ENCODE measurements around the gene LPIN3.

LPIN3 gene

DNA sequence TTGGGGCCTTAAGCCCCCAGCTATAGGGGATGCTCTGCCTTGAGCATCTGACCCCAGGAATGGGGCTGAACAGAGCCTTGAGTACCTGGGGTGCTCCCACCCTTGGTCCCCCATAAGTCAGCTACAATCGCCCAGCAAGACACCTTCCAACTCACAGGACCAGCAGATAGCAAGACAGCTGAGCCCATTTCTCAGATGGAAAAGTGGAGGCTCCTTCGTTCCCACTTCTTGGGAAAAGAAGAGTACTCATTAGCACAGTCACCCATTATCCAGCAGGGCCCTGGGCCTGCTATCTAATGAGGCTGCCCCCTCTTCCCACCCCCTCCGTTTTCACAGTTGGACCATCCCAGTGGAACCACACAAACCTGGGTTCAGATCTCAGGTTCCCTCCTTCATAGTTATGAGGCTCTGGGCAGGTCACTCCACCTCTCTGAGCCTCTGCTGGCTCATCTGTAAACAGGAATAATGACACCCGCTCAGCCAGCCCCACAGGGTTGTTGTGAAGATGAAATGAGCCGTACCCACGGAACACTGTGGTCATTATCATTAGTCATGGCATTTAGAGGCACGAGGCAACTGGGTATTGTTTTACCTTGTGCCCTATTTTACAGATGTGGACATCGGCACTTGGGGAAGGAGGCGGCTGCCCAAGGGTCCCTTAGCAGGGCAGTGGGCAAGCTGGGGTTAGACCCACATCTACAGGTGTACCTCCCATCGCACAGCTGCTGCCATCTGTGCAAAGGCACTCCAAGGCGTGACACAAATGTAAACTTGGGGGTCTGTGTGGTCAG is 4.5 kb downstream of the LPIN3 start:
- Histone ChIP-seq H3K23ac (ENCODE audit: low read length) (no peak overlapping the region), H4K12ac (ENCODE audit: low read depth, low read length) (no peak overlapping the region), H2AFZ (ENCODE audit: insufficient read depth, low read length, poor library complexity) (no peak overlapping the region), H3K27ac (ENCODE audit: low read depth, low read length) (no peak overlapping the region), H3K9ac (ENCODE audit: low read length) (no peak overlapping the region), H2BK5ac (ENCODE audit: low read depth, low read length, poor library complexity) (no peak overlapping the region), H3K79me2 (ENCODE audit: control insufficient read depth, insufficient read depth, low read length, poor library complexity) (peaks cover 3% of the 10 kb centered on the region), H3K9me3 (ENCODE audit: insufficient read depth, low read depth, low read length) (no peaks in the 10 kb centered on the region), H3K4ac (ENCODE audit: low read depth, low read length) (peak overlapping the region; percentile 17), H2BK120ac (ENCODE audit: insufficient read depth, low read length, poor library complexity) (no peak overlapping the region), H2BK12ac (ENCODE audit: low read length) (no peak overlapping the region), H3K36me3 (ENCODE audit: control insufficient read depth in 1 of 2, insufficient read depth in 2 of 2, low read length in 2 of 2) (peaks cover 0 to 3% of the 10 kb centered on the region in 2 experiments), H3K27me3 (ENCODE audit: insufficient read depth, low read length) (no peaks in the 10 kb centered on the region), H4K8ac (ENCODE audit: low read depth, low read length) (no peak overlapping the region), H3K4me2 (ENCODE audit: low read length) (no peak overlapping the region), H3K4me1 (ENCODE audit: control insufficient read depth in 1 of 2, insufficient read depth in 2 of 2, low read length in 2 of 2) (peaks cover 16 to 21% of the 10 kb centered on the region in 2 experiments), H3K79me1 (ENCODE audit: low read length) (peaks cover 12% of the 10 kb centered on the region), H3K18ac (ENCODE audit: low read length) (peak overlapping the region; percentile 41), H2AK5ac (ENCODE audit: low read length) (no peak overlapping the region), H4K91ac (ENCODE audit: low read depth, low read length) (no peak overlapping the region), H3K14ac (ENCODE audit: low read length) (no peak overlapping the region), H3K4me3 (ENCODE audit: low read depth, low read length) (no peak overlapping the region)
- no CpG with 5 or more reads among the region's 11 CpGs for WGBS (ENCODE audit: extremely low coverage, insufficient coverage, insufficient read length)
- DNase-seq = no peak

DNA sequence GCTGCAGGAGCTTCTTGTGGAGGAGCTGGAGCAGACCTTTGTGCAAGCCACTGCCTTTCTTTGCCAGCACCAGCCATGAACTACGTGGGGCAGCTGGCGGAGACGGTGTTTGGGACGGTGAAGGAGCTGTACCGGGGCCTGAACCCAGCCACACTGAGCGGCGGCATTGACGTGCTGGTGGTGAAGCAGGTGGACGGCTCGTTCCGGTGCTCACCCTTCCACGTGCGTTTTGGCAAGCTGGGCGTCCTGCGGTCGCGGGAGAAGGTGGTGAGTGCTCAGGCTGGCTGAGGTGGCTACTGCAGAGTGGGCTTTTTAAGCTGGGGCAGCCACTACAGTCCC is 5.1 kb downstream of the LPIN3 start:
- Histone ChIP-seq H3K23ac (ENCODE audit: low read length) (no peak overlapping the region), H3K27me3 (ENCODE audit: insufficient read depth, low read length) (no peaks in the 10 kb centered on the region), H3K4ac (ENCODE audit: low read depth, low read length) (no peak overlapping the region), H2BK5ac (ENCODE audit: low read depth, low read length, poor library complexity) (no peak overlapping the region), H3K79me2 (ENCODE audit: control insufficient read depth, insufficient read depth, low read length, poor library complexity) (peaks cover 3% of the 10 kb centered on the region), H3K4me2 (ENCODE audit: low read length) (no peak overlapping the region), H3K4me1 (ENCODE audit: control insufficient read depth in 1 of 2, insufficient read depth in 2 of 2, low read length in 2 of 2) (peaks cover 16 to 21% of the 10 kb centered on the region in 2 experiments), H3K9ac (ENCODE audit: low read length) (no peak overlapping the region), H3K14ac (ENCODE audit: low read length) (no peak overlapping the region), H3K4me3 (ENCODE audit: low read depth, low read length) (no peak overlapping the region), H3K9me3 (ENCODE audit: insufficient read depth, low read depth, low read length) (no peaks in the 10 kb centered on the region), H3K79me1 (ENCODE audit: low read length) (peaks cover 11% of the 10 kb centered on the region), H3K27ac (ENCODE audit: low read depth, low read length) (no peak overlapping the region), H2AK5ac (ENCODE audit: low read length) (peak overlapping the region; percentile 7), H2BK12ac (ENCODE audit: low read length) (no peak overlapping the region), H3K18ac (ENCODE audit: low read length) (no peak overlapping the region), H3K36me3 (ENCODE audit: control insufficient read depth in 1 of 2, insufficient read depth in 2 of 2, low read length in 2 of 2) (peaks cover 0 to 3% of the 10 kb centered on the region in 2 experiments), H2BK120ac (ENCODE audit: insufficient read depth, low read length, poor library complexity) (no peak overlapping the region), H2AFZ (ENCODE audit: insufficient read depth, low read length, poor library complexity) (no peak overlapping the region), H4K8ac (ENCODE audit: low read depth, low read length) (no peak overlapping the region), H4K91ac (ENCODE audit: low read depth, low read length) (no peak overlapping the region), H4K12ac (ENCODE audit: low read depth, low read length) (no peak overlapping the region)
- no CpG with 5 or more reads among the region's 17 CpGs for WGBS (ENCODE audit: extremely low coverage, insufficient coverage, insufficient read length)
- no peak for DNase-seq

DNA sequence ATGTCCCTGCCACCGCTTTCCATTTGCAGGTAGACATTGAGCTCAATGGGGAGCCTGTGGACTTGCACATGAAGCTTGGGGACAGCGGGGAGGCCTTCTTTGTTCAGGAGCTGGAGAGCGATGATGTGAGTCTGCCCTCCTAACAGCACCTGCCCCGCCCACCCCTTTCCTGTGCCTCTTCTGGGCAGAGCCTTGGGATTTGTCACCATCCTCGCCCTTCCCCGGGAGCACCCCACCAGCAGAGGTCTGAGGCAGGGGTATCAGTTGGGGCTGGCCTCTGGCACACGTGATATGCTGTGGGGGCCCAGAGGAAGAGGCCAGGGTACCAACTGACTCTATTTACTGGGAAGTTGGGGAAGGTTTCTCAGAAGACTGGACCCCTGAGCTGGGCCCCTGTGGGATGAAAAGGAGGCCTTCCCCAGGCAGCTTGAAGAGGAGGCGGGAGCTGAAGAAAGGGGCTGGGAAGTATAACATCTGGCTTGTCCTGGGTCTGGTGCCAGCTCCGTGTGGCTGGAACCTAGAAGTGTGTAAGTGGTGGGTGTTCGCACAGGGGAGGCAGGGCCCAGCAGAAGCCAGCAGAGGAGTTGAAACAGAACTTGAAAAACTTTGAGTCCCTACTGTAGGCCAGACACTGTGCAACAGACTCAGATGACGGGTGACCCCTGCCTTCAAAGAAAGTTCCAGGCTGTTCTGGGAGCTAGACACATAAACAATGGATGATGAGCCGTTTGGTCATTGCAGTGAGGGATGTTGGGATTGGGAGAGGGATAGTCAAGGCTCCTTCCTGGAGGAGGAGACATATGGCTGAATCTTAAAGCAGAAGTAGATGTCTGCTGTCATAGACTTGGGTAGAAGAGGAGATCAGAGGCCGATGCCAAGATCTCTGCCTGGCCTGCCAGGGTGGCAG is 7.2 kb downstream of the LPIN3 start:
- no peak overlapping the region for H3K4ac ChIP-seq (ENCODE audit: low read depth, low read length)
- H2BK120ac ChIP-seq (ENCODE audit: insufficient read depth, low read length, poor library complexity) = no peak overlapping the region
- DNase-seq = no peak
- H4K91ac ChIP-seq (ENCODE audit: low read depth, low read length) = no peak overlapping the region
- H3K36me3 ChIP-seq (ENCODE audit: control insufficient read depth in 1 of 2, insufficient read depth in 2 of 2, low read length in 2 of 2) = peaks cover 0 to 3% of the 10 kb centered on the region in 2 experiments
- H3K4me3 ChIP-seq (ENCODE audit: low read depth, low read length) = no peak overlapping the region
- no peak overlapping the region for H2BK5ac ChIP-seq (ENCODE audit: low read depth, low read length, poor library complexity)
- H3K9ac ChIP-seq (ENCODE audit: low read length) = no peak overlapping the region
- H2AK5ac ChIP-seq (ENCODE audit: low read length) = no peak overlapping the region
- H3K14ac ChIP-seq (ENCODE audit: low read length) = no peak overlapping the region
- no peak overlapping the region for H2AFZ ChIP-seq (ENCODE audit: insufficient read depth, low read length, poor library complexity)
- no peak overlapping the region for H3K18ac ChIP-seq (ENCODE audit: low read length)
- H4K8ac ChIP-seq (ENCODE audit: low read depth, low read length) = no peak overlapping the region
- no peaks in the 10 kb centered on the region for H3K27me3 ChIP-seq (ENCODE audit: insufficient read depth, low read length)
- no peaks in the 10 kb centered on the region for H3K9me3 ChIP-seq (ENCODE audit: insufficient read depth, low read depth, low read length)
- H3K79me1 ChIP-seq (ENCODE audit: low read length) = peaks cover 7% of the 10 kb centered on the region
- H3K4me1 ChIP-seq (ENCODE audit: control insufficient read depth in 1 of 2, insufficient read depth in 2 of 2, low read length in 2 of 2) = peaks cover 11 to 12% of the 10 kb centered on the region in 2 experiments
- WGBS (ENCODE audit: extremely low coverage, insufficient coverage, insufficient read length) = no CpG with 5 or more reads among the region's 13 CpGs
- no peak overlapping the region for H4K12ac ChIP-seq (ENCODE audit: low read depth, low read length)
- H3K23ac ChIP-seq (ENCODE audit: low read length) = no peak overlapping the region
- H3K27ac ChIP-seq (ENCODE audit: low read depth, low read length) = no peak overlapping the region
- no peaks in the 10 kb centered on the region for H3K79me2 ChIP-seq (ENCODE audit: control insufficient read depth, insufficient read depth, low read length, poor library complexity)
- no peak overlapping the region for H3K4me2 ChIP-seq (ENCODE audit: low read length)
- no peak overlapping the region for H2BK12ac ChIP-seq (ENCODE audit: low read length)

DNA sequence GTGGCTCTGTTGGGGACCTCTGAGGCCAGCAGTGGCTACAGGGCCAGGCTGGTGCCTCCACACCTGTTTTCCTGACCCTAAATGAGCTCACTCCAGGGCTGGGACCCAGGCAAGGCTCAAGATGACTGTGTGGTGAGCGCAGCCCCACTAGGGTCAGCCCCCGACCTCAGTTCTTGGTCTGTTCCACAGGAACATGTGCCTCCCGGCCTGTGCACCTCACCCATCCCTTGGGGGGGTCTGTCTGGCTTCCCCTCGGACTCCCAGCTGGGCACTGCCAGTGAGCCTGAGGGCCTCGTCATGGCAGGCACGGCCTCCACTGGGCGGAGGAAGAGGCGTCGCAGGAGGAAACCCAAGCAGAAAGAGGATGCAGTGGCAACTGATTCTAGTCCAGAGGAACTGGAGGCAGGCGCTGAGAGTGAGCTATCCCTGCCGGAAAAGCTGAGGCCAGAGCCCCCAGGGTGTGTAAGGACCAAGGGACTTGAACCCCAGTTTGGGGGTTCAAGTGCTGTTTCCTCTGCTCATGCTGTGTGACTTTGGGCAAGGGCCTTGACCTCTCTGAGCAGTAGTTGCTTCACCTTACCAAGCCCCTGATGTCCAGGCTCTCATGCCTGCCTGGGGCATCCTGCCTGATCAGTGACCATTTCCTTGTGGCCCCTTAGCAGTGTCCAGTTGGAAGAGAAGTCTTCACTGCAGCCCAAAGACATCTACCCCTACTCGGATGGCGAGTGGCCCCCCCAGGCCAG is 8.0 kb downstream of the LPIN3 start:
- no peak overlapping the region for H3K4ac ChIP-seq (ENCODE audit: low read depth, low read length)
- no CpG with 5 or more reads among the region's 13 CpGs for WGBS (ENCODE audit: extremely low coverage, insufficient coverage, insufficient read length)
- H2BK12ac ChIP-seq (ENCODE audit: low read length) = no peak overlapping the region
- no peak for DNase-seq
- no peak overlapping the region for H3K4me2 ChIP-seq (ENCODE audit: low read length)
- H3K27me3 ChIP-seq (ENCODE audit: insufficient read depth, low read length) = no peaks in the 10 kb centered on the region
- H2BK5ac ChIP-seq (ENCODE audit: low read depth, low read length, poor library complexity) = no peak overlapping the region
- H4K91ac ChIP-seq (ENCODE audit: low read depth, low read length) = no peak overlapping the region
- H4K12ac ChIP-seq (ENCODE audit: low read depth, low read length) = no peak overlapping the region
- H3K9me3 ChIP-seq (ENCODE audit: insufficient read depth, low read depth, low read length) = no peaks in the 10 kb centered on the region
- peaks cover 0 to 3% of the 10 kb centered on the region in 2 experiments for H3K36me3 ChIP-seq (ENCODE audit: control insufficient read depth in 1 of 2, insufficient read depth in 2 of 2, low read length in 2 of 2)
- H3K23ac ChIP-seq (ENCODE audit: low read length) = no peak overlapping the region
- peaks cover 7% of the 10 kb centered on the region for H3K79me1 ChIP-seq (ENCODE audit: low read length)
- H2AFZ ChIP-seq (ENCODE audit: insufficient read depth, low read length, poor library complexity) = no peak overlapping the region
- no peak overlapping the region for H3K27ac ChIP-seq (ENCODE audit: low read depth, low read length)
- no peak overlapping the region for H3K18ac ChIP-seq (ENCODE audit: low read length)
- H3K4me1 ChIP-seq (ENCODE audit: control insufficient read depth in 1 of 2, insufficient read depth in 2 of 2, low read length in 2 of 2) = peaks cover 11 to 12% of the 10 kb centered on the region in 2 experiments
- no peak overlapping the region for H2AK5ac ChIP-seq (ENCODE audit: low read length)
- no peak overlapping the region for H3K9ac ChIP-seq (ENCODE audit: low read length)
- H2BK120ac ChIP-seq (ENCODE audit: insufficient read depth, low read length, poor library complexity) = no peak overlapping the region
- no peaks in the 10 kb centered on the region for H3K79me2 ChIP-seq (ENCODE audit: control insufficient read depth, insufficient read depth, low read length, poor library complexity)
- no peak overlapping the region for H3K14ac ChIP-seq (ENCODE audit: low read length)
- no peak overlapping the region for H4K8ac ChIP-seq (ENCODE audit: low read depth, low read length)
- no peak overlapping the region for H3K4me3 ChIP-seq (ENCODE audit: low read depth, low read length)

Measured in trophoblast cell (in vitro differentiated cells and primary cell).